Activated T-cell treated with anti-CD3 and anti-CD28 coated beads for 24 hours (primary cell): ENCODE measurements around the gene OSBPL8.

ENCODE experiments used
- DNase-seq: peaks from one replicate; pipeline ENCODE4 v3.0.0-alpha.2; 2020; ENCODE audit warnings: low read depth

OSBPL8 gene

GRCh38 chr12:76307083-76307482, 252.5 kb downstream of the OSBPL8 start:
- no peak for DNase-seq

GRCh38 chr12:76303989-76304460, 255.5 kb downstream of the OSBPL8 start:
- no peak for DNase-seq

- no peak for DNase-seq
Observed at GRCh38 chr12:76303365-76303764, 256.2 kb downstream of the OSBPL8 start.
